Peyer's patch (tissue), 4 donors: Measurements from ENCODE around the gene TEX48.

Experiments
- POLR2A ChIP-seq, 2 donors: fragments of 450-650 bp; IDR thresholded peaks; one replicate each; pipeline ENCODE4 v1.5.1; 2017; ENCODE audit warnings: antibody characterized with exemption in 2 of 2, mild to moderate bottlenecking in 2 of 2, moderate library complexity in 2 of 2
- TF ChIP-seq, protein P1 (sequence below), 6 experiments: fragments of 450-650 bp in 4 of 6; fragments of 200-600 bp in 2 of 6; sonication (generic) in 1 of 6; IDR thresholded peaks; one replicate each; pipeline ENCODE4 v1.5.1; 2017 to 2019; ENCODE audit warnings: antibody characterized with exemption in 6 of 6, mild to moderate bottlenecking in 3 of 6, moderate library complexity in 1 of 6

- TF ChIP-seq, protein P1, sequence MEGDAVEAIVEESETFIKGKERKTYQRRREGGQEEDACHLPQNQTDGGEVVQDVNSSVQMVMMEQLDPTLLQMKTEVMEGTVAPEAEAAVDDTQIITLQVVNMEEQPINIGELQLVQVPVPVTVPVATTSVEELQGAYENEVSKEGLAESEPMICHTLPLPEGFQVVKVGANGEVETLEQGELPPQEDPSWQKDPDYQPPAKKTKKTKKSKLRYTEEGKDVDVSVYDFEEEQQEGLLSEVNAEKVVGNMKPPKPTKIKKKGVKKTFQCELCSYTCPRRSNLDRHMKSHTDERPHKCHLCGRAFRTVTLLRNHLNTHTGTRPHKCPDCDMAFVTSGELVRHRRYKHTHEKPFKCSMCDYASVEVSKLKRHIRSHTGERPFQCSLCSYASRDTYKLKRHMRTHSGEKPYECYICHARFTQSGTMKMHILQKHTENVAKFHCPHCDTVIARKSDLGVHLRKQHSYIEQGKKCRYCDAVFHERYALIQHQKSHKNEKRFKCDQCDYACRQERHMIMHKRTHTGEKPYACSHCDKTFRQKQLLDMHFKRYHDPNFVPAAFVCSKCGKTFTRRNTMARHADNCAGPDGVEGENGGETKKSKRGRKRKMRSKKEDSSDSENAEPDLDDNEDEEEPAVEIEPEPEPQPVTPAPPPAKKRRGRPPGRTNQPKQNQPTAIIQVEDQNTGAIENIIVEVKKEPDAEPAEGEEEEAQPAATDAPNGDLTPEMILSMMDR (IDR thresholded peaks at IDR 0.05), result no peak
- no peak for TF ChIP-seq POLR2A (IDR thresholded peaks at IDR 0.05)
Observed at GRCh38 chr9:114706711-114707110, 24.7 kb upstream of the TEX48 start.
